Measurements from ENCODE around the gene PCAT7. TPM values are rescaled to one million over a fixed set of nuclear protein-coding genes. Genes with fewer than 3 reads are reported as not detected.

The PCAT7 gene
- total RNA-seq, 6 donors from 2014 or later: 0.10 to 0.24 TPM; not detected in 4

GRCh38 chr9:94602666-94603065 lies 47.8 kb downstream of the PCAT7 start:
- DNase-seq: no peak
- H3K4me3 ChIP-seq: no peak overlapping the region
- 82 to 84% methylated on average over 6 of the region's 6 CpGs for WGBS, 2 donors
- H3K27ac ChIP-seq: no peak overlapping the region
- ATAC-seq (ENCODE audit: low FRiP score in 2 of 2): no peak
- peaks cover 0 to 21% (median 5%) of the 10 kb centered on the region in 4 donors for H3K36me3 ChIP-seq
- H3K9me3 ChIP-seq: no peaks in the 10 kb centered on the region
- TF ChIP-seq POLR2A (IDR thresholded peaks at IDR 0.05) (no peak), EP300 (IDR thresholded peaks at IDR 0.05) (no peak), CTCF (IDR thresholded peaks at IDR 0.05) (no peak), POLR2AphosphoS5 (IDR thresholded peaks at IDR 0.05) (no peak)
- no peaks in the 10 kb centered on the region for H3K27me3 ChIP-seq
- peaks cover 0 to 6% (median 2%) of the 10 kb centered on the region in 4 donors for H3K4me1 ChIP-seq

GRCh38 chr9:94603259-94604160 lies 48.6 kb downstream of the PCAT7 start:
- DNase-seq (peak in 1 of 2 donors; percentile 76), ATAC-seq (ENCODE audit: low FRiP score in 2 of 2) (peak; percentile 74 to 82)
- Histone ChIP-seq H3K27ac (no peak overlapping the region), H3K4me3 (no peak overlapping the region), H3K4me1 (peaks cover 0 to 6% (median 2%) of the 10 kb centered on the region in 4 donors), H3K36me3 (peaks cover 0 to 21% (median 5%) of the 10 kb centered on the region in 4 donors), H3K9me3 (no peaks in the 10 kb centered on the region), H3K27me3 (no peaks in the 10 kb centered on the region)
- TF ChIP-seq POLR2A (IDR thresholded peaks at IDR 0.05) (no peak), CTCF (IDR thresholded peaks at IDR 0.05) (peak; percentile 35 to 64 (median 51)), POLR2AphosphoS5 (IDR thresholded peaks at IDR 0.05) (no peak)
- 33 to 36% methylated on average over 21 of the region's 21 CpGs for WGBS, 2 donors

- WGBS, 2 donors: 86 to 87% methylated on average over 24 of the region's 24 CpGs
- Histone ChIP-seq H3K9me3 (no peaks in the 10 kb centered on the region), H3K4me3 (no peak overlapping the region), H3K27me3 (no peaks in the 10 kb centered on the region), H3K36me3 (peaks cover 0 to 29% (median 5%) of the 10 kb centered on the region in 4 donors), H3K27ac (no peak overlapping the region), H3K4me1 (peaks cover 0 to 6% (median 2%) of the 10 kb centered on the region in 4 donors)
- ATAC-seq (ENCODE audit: low FRiP score in 2 of 2): no peak
- no peak for TF ChIP-seq POLR2A (IDR thresholded peaks at IDR 0.05)
- DNase-seq: no peak
Measured at GRCh38 chr9:94606646-94607422, 52.0 kb downstream of the PCAT7 start.

- TF ChIP-seq POLR2A (IDR thresholded peaks at IDR 0.05) (no peak), CTCF (IDR thresholded peaks at IDR 0.05) (no peak), POLR2AphosphoS5 (IDR thresholded peaks at IDR 0.05) (no peak), EP300 (IDR thresholded peaks at IDR 0.05) (no peak)
- ATAC-seq (ENCODE audit: low FRiP score in 2 of 2) (no peak), DNase-seq (no peak)
- Histone ChIP-seq H3K4me1 (peaks cover 0 to 6% (median 2%) of the 10 kb centered on the region in 4 donors), H3K27ac (no peak overlapping the region), H3K9me3 (no peaks in the 10 kb centered on the region), H3K36me3 (peaks cover 0 to 29% (median 5%) of the 10 kb centered on the region in 4 donors), H3K27me3 (no peaks in the 10 kb centered on the region), H3K4me3 (no peak overlapping the region)
- WGBS, 2 donors: 95 to 97% methylated on average over 8 of the region's 8 CpGs
Measured at GRCh38 chr9:94607423-94607691, 52.5 kb downstream of the PCAT7 start.

GRCh38 chr9:94610181-94610606 lies 55.3 kb downstream of the PCAT7 start:
- Histone ChIP-seq H3K9me3 (no peaks in the 10 kb centered on the region), H3K36me3 (peaks cover 0 to 21% (median 6%) of the 10 kb centered on the region in 4 donors), H3K27ac (no peak overlapping the region), H3K4me1 (no peaks in the 10 kb centered on the region), H3K27me3 (no peaks in the 10 kb centered on the region), H3K4me3 (no peak overlapping the region)
- TF ChIP-seq POLR2AphosphoS5 (IDR thresholded peaks at IDR 0.05) (peak; percentile 21 to 47), CTCF (IDR thresholded peaks at IDR 0.05) (no peak), POLR2A (IDR thresholded peaks at IDR 0.05) (no peak), EP300 (IDR thresholded peaks at IDR 0.05) (no peak)
- ATAC-seq (ENCODE audit: low FRiP score in 2 of 2) (no peak), DNase-seq (no peak)
- WGBS, 2 donors: 67 to 71% methylated on average over 6 of the region's 6 CpGs

All from upper lobe of left lung (tissue), 6 donors.